Gastroesophageal sphincter (tissue), 4 donors: ENCODE data around the gene PCDHA11. TPM values are rescaled to one million over a fixed set of nuclear protein-coding genes. Genes with fewer than 3 reads are reported as not detected.
"Not testable (repeated sequence)": the region's sequence is repeated elsewhere in the genome, so short reads cannot be mapped to it uniquely, and the experiment has no call there.

Source experiments
- ATAC-seq: fragments of 150-250 bp; one replicate; pipeline ENCODE4 v1.9.1; 2016; ENCODE audit warnings: mild to moderate bottlenecking, moderate library complexity
- H3K27ac ChIP-seq, 4 donors: fragments of 200-600 bp; sonication (generic) in 3 of 4; 1 replicate in 3 of 4; 2 replicates in 1 of 4; pipeline ENCODE4 v1.5.1; 2016 to 2019
- H3K27me3 ChIP-seq: fragments of 200-600 bp; sonication (generic); one replicate; pipeline ENCODE4 v1.5.1; 2019
- H3K36me3 ChIP-seq, 2 donors: fragments of 200-600 bp; sonication (generic); one replicate each; pipeline ENCODE4 v1.5.1; 2019; ENCODE audit warnings: control low read depth in 1 of 2
- H3K4me1 ChIP-seq, 3 donors: fragments of 200-600 bp; sonication (generic); 1 replicate in 2 of 3; 2 replicates in 1 of 3; pipeline ENCODE4 v1.5.1; 2016 to 2019; ENCODE audit warnings: control low read depth in 2 of 3
- H3K4me3 ChIP-seq, 2 donors: fragments of 200-600 bp; sonication (generic); one replicate each; pipeline ENCODE4 v1.5.1; 2019; ENCODE audit warnings: mild to moderate bottlenecking in 1 of 2, moderate library complexity in 1 of 2
- H3K9me3 ChIP-seq, 3 donors: fragments of 200-600 bp; sonication (generic); one replicate each; pipeline ENCODE4 v1.5.1; 2017 to 2019; ENCODE audit warnings: control low read depth in 2 of 3
- EP300 ChIP-seq: sonication (generic); formaldehyde crosslinking; IDR thresholded peaks from one replicate; pipeline ENCODE4 v1.6.1; 2017; ENCODE audit warnings: antibody characterized with exemption, mild to moderate bottlenecking
- POLR2A ChIP-seq, 2 donors: fragments of 450-650 bp; IDR thresholded peaks; one replicate each; pipeline ENCODE4 v1.6.1; 2017; ENCODE audit warnings: antibody characterized with exemption in 2 of 2, mild to moderate bottlenecking in 2 of 2, moderate library complexity in 1 of 2
- POLR2AphosphoS5 ChIP-seq: sonication (generic); formaldehyde crosslinking; IDR thresholded peaks from one replicate; pipeline ENCODE4 v1.6.1; 2017; ENCODE audit warnings: antibody characterized with exemption
- WGBS, 2 donors: methylation state at CpG; one replicate each; pipeline ENCODE4 v1.1.5; 2018; ENCODE audit warnings: low coverage in 1 of 2; 5-methylcytosine and 5-hydroxymethylcytosine counted together
- total RNA-seq, 4 donors: library from RNA; depleted of rRNA; stranded (reverse); fragments of >200 nt; gene quantifications; one replicate each; pipeline ENCODE4 v1.1.0, GENCODE V29; 2016
- TF ChIP-seq, protein P1 (sequence below), 4 experiments: fragments of 200-600 bp in 2 of 4; fragments of 450-650 bp in 2 of 4; sonication (generic) in 1 of 4; IDR thresholded peaks; one replicate each; pipeline ENCODE4 v1.5.1; 2017 to 2019; ENCODE audit warnings: antibody characterized with exemption in 4 of 4, mild to moderate bottlenecking in 2 of 4, moderate library complexity in 2 of 4

Gene PCDHA11
- total RNA-seq, 4 donors from 2014 or later = 0.13 to 1.9 (median 0.89) TPM

DNA sequence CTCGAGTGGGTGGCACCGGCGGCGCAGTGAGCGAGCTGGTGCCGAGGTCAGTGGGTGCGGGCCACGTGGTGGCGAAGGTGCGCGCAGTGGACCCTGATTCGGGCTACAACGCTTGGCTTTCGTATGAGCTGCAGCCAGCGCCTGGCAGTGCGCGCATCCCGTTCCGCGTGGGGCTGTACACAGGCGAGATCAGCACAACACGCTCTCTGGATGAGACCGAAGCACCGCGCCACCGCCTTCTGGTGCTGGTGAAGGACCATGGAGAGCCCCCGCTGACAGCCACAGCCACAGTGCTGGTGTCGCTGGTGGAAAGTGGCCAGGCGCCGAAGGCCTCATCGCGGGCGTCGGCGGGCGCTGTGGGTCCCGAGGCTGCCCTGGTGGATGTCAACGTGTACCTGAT is 45.3 kb upstream of the PCDHA11 start:
- Histone ChIP-seq H3K4me3 (no peak overlapping the region), H3K27me3 (peaks cover 55% of the 10 kb centered on the region), H3K9me3 (peaks cover 0 to 37% (median 0%) of the 10 kb centered on the region in 3 donors), H3K36me3 (no peaks in the 10 kb centered on the region), H3K4me1 (no peaks in the 10 kb centered on the region), H3K27ac (no peak overlapping the region)
- no CpG with 5 or more reads among the region's 38 CpGs for WGBS, 2 donors
- no peak for TF ChIP-seq EP300
- TF ChIP-seq, protein P1, sequence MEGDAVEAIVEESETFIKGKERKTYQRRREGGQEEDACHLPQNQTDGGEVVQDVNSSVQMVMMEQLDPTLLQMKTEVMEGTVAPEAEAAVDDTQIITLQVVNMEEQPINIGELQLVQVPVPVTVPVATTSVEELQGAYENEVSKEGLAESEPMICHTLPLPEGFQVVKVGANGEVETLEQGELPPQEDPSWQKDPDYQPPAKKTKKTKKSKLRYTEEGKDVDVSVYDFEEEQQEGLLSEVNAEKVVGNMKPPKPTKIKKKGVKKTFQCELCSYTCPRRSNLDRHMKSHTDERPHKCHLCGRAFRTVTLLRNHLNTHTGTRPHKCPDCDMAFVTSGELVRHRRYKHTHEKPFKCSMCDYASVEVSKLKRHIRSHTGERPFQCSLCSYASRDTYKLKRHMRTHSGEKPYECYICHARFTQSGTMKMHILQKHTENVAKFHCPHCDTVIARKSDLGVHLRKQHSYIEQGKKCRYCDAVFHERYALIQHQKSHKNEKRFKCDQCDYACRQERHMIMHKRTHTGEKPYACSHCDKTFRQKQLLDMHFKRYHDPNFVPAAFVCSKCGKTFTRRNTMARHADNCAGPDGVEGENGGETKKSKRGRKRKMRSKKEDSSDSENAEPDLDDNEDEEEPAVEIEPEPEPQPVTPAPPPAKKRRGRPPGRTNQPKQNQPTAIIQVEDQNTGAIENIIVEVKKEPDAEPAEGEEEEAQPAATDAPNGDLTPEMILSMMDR (IDR thresholded peaks at IDR 0.05) = no peak
- TF ChIP-seq POLR2AphosphoS5 = no peak
- no peak for TF ChIP-seq POLR2A (IDR thresholded peaks at IDR 0.05)
- ATAC-seq = no peak

DNA sequence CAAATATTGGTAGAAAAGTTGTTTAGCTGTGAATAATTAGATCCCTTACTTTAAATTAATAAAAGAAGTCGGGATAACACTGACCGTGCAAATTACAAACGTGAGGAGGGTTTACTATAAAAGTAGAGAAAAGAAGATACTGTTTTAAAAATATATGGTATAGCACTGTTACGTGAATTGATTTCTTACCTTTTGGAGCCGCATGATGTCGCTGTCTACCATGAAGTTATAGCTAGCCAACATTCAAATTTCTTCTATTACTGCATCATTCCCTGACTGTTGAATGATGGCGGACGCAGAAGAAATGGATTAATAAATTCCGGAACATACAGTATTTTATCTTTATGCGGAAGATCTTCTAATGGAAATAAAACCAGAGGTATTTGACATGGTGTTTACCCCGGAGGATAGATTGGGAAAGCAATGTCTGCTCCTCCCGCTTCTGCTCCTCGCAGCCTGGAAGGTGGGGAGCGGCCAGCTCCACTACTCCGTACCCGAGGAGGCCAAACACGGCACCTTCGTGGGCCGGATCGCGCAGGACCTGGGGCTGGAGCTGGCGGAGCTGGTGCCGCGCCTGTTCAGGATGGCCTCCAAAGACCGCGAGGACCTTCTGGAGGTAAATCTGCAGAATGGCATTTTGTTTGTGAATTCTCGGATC is 40.9 kb upstream of the PCDHA11 start, which contains the start of gene PCDHA6:
PCDHA6 (plus strand) TSS at position 257 of the 658 bp plus-strand sequence; CDS start at position 389, 132 bp downstream.
- Histone ChIP-seq H3K27ac (no peak within 1 kb of the TSS), H3K9me3 (peaks cover 0 to 55% (median 0%) of the 10 kb centered on the region in 3 donors), H3K27me3 (peaks cover 78% of the 10 kb centered on the region), H3K4me1 (no peaks in the 10 kb centered on the region), H3K36me3 (no peaks in the 10 kb centered on the region), H3K4me3 (no peak within 1 kb of the TSS)
- TF ChIP-seq EP300 = no peak
- no peak for ATAC-seq
- 10 to 17% methylated on average over 11 to 12 of the region's 27 CpGs for WGBS, 2 donors

DNA sequence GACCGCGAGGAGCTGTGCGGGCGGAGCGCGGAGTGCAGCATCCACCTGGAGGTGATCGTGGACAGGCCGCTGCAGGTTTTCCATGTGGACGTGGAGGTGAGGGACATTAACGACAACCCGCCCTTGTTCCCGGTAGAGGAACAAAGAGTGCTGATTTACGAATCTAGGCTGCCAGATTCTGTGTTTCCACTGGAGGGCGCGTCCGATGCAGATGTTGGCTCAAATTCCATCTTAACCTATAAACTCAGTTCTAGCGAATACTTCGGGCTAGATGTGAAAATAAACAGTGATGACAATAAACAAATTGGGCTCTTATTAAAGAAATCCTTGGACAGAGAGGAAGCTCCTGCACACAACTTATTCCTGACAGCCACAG is 40.4 kb upstream of the PCDHA11 start:
- Histone ChIP-seq H3K4me3 (no peak overlapping the region), H3K27me3 (peaks cover 78% of the 10 kb centered on the region), H3K36me3 (no peaks in the 10 kb centered on the region), H3K4me1 (no peaks in the 10 kb centered on the region), H3K9me3 (peaks cover 0 to 50% (median 0%) of the 10 kb centered on the region in 3 donors), H3K27ac (no peak overlapping the region)
- ATAC-seq = no peak
- TF ChIP-seq, protein P1 (IDR thresholded peaks at IDR 0.05) = no peak
- no peak for TF ChIP-seq POLR2AphosphoS5
- no peak for TF ChIP-seq EP300
- no peak for TF ChIP-seq POLR2A (IDR thresholded peaks at IDR 0.05)
- 19 to 27% methylated on average over 9 to 11 of the region's 18 CpGs for WGBS, 2 donors

DNA sequence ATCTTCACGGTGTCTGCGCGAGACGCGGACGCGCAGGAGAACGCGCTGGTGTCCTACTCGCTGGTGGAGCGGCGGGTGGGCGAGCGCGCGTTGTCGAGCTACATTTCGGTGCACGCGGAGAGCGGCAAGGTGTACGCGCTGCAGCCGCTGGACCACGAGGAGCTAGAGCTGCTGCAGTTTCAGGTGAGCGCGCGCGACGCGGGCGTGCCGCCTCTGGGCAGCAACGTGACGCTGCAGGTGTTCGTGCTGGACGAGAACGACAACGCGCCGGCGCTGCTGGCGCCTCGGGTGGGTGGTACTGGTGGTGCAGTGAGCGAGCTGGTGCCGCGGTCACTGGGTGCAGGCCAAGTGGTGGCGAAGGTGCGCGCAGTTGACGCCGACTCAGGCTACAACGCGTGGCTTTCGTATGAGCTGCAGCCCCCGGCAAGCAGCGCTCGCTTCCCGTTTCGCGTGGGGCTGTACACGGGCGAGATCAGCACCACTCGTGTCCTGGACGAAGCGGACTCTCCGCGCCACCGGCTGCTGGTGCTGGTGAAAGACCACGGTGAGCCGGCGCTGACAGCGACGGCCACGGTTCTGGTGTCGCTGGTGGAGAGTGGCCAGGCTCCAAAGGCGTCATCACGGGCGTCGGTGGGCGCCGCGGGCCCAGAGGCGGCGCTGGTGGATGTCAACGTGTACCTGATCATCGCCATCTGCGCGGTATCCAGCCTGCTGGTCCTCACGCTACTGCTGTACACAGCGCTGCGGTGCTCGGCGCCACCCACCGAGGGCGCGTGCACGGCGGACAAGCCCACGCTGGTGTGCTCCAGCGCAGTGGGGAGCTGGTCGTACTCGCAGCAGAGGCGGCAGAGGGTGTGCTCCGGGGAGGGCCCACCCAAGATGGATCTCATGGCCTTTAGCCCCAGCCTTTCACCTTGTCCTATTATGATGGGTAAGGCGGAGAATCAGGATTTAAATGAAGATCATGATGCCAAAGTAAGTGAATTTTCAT is 39.0 kb upstream of the PCDHA11 start:
- ATAC-seq, H3K4me3 ChIP-seq, H3K4me1 ChIP-seq, H3K36me3 ChIP-seq, H3K27ac ChIP-seq: not testable (repeated sequence)
- Histone ChIP-seq H3K9me3 (peaks cover 0 to 55% (median 0%) of the 10 kb centered on the region in 3 donors), H3K27me3 (peaks cover 81% of the 10 kb centered on the region)
- WGBS, 2 donors = 15 to 88% methylated on average over 1 to 4 of the region's 106 CpGs

DNA sequence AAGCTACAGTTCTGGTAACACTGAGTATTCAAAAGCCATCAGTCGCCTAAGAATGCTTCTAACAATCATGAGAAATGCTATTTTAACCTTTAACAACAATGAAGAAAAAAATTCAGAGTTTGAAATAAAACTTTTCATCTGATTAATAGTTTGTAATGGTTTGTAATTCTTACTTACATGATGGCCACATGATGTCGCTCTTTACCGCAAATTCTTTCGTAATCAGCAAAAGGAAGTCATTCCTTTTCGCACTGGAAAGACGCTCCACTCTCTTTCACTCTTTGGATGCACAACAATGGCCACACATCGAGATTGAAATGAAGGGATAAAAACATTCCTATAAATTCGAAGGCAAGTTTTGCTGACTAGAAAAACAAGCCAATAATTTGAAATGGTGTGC is 34.8 kb upstream of the PCDHA11 start, which contains the start of gene PCDHA7:
PCDHA7 (plus strand) TSS at position 277 of the 400 bp plus-strand sequence; CDS start at position 392, 115 bp downstream.
- 8 to 17% methylated on average over 6 to 8 of the region's 8 CpGs for WGBS, 2 donors
- H3K4me3 ChIP-seq = peak within 1 kb of the TSS in 1 of 2 donors; percentile 19
- H3K36me3 ChIP-seq = no peaks in the 10 kb centered on the region
- peaks cover 80% of the 10 kb centered on the region for H3K27me3 ChIP-seq
- TF ChIP-seq EP300 = no peak
- TF ChIP-seq POLR2AphosphoS5 = no peak
- TF ChIP-seq, protein P1 (IDR thresholded peaks at IDR 0.05) = no peak
- no peak for TF ChIP-seq POLR2A (IDR thresholded peaks at IDR 0.05)
- H3K9me3 ChIP-seq = peaks cover 0 to 53% (median 0%) of the 10 kb centered on the region in 3 donors
- H3K27ac ChIP-seq = no peak within 1 kb of the TSS
- no peaks in the 10 kb centered on the region for H3K4me1 ChIP-seq
- no peak for ATAC-seq

DNA sequence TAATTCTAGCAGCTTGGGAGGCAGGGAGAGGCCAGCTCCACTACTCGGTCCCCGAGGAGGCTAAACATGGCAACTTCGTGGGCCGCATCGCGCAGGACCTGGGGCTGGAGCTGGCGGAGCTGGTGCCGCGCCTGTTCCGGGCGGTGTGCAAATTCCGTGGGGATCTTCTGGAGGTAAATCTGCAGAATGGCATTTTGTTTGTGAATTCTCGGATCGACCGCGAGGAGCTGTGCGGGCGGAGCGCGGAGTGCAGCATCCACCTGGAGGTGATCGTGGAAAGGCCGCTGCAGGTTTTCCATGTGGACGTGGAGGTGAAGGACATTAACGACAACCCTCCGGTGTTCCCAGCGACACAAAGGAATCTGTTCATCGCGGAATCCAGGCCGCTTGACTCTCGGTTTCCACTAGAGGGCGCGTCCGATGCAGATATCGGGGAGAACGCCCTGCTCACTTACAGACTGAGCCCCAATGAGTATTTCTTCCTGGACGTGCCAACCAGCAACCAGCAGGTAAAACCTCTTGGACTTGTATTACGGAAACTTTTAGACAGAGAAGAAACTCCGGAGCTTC is 34.2 kb upstream of the PCDHA11 start:
- Histone ChIP-seq H3K9me3 (peaks cover 0 to 51% (median 0%) of the 10 kb centered on the region in 3 donors), H3K27me3 (peaks cover 80% of the 10 kb centered on the region), H3K4me3 (peak overlapping the region in 1 of 2 donors; percentile 19)
- H3K36me3 ChIP-seq, H3K27ac ChIP-seq, H3K4me1 ChIP-seq, ATAC-seq: not testable (repeated sequence)
- WGBS, 2 donors = 7% methylated on average over 7 of the region's 38 CpGs; no CpG with 5 or more reads in 1 of the 2 donors
